ENCODE results near the gene PKDREJ.

DNA sequence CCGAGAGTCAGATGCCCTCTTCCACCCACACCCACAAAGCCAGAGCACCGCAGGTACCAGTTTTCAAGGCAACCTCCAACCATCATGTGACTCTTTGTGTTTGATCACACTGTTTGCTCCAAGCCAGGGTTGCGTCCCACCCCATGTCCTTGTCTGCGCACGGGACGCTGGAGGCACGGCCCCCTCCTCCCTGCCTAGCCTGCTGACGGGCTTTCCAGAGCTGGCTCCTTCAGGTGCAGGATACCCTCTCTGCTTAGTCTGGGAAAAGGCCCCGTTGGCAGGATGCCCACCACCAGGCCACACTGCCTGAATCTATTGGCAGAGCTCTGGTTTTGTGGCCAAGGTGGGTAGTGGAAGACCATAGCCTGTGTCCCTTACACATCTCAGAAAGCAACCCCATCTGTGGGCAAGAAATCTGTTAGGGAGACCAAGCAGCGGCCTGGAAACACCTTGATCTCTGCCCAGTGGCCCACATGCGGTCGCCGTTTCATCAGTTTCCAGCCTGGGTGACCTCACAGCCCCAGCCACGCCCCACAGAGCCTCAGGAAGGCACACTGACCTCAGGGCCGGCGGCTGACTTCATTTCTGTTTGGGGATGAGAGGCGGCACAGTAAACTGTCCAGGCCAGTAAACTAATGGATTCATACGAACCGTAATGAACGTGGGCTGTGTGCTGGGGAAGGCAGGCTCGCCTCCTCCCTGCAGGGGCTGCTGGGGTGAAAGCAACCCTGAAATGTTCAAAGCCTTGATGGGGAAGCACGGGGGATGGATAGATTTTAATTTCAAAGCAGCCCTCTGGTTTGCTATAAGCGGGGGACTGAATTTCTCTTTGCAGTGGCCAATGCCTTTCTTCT, 38.9 kb downstream of the PKDREJ start:
- TF ChIP-seq POLR2A (IDR thresholded peaks at IDR 0.05) (no peak), CTCF (IDR thresholded peaks at IDR 0.05) (no peak)
